ENCODE measurements around the gene KCNIP4. TPM values are rescaled to one million over a fixed set of nuclear protein-coding genes. Genes with fewer than 3 reads are reported as not detected.

The KCNIP4 gene
- total RNA-seq, 2 donors from 2014 or later = 1.2 TPM; not detected in 1

GRCh38 chr4:20895988-20896387, 1052.6 kb downstream of the KCNIP4 start:
- H3K27me3 ChIP-seq (replicated peaks; ENCODE audit: insufficient read depth) = no peaks in the 10 kb centered on the region
- no peak overlapping the region for H3K4me3 ChIP-seq
- H3K36me3 ChIP-seq = no peaks in the 10 kb centered on the region
- H3K4me1 ChIP-seq (replicated peaks) = no peaks in the 10 kb centered on the region
- intact Hi-C loops (cut with DNase I) = no loop called here
- TF ChIP-seq CTCF (IDR thresholded peaks at IDR 0.05) = no peak
- no peak for TF ChIP-seq POLR2A (IDR thresholded peaks at IDR 0.05)
- no peak for TF ChIP-seq POLR2AphosphoS5 (IDR thresholded peaks at IDR 0.05)
- H3K9me3 ChIP-seq = no peaks in the 10 kb centered on the region
- no peak for DNase-seq (ENCODE audit: low spot score)
- H3K27ac ChIP-seq = no peak overlapping the region
- 64% methylated on average over 2 of the region's 2 CpGs for WGBS

GRCh38 chr4:20895208-20895607, 1053.4 kb downstream of the KCNIP4 start:
- intact Hi-C loops (cut with DNase I) = no loop called here
- DNase-seq (ENCODE audit: low spot score) = no peak
- Histone ChIP-seq H3K9me3 (no peaks in the 10 kb centered on the region), H3K36me3 (no peaks in the 10 kb centered on the region), H3K4me3 (no peak overlapping the region), H3K4me1 (replicated peaks) (no peaks in the 10 kb centered on the region), H3K27ac (no peak overlapping the region), H3K27me3 (replicated peaks; ENCODE audit: insufficient read depth) (no peaks in the 10 kb centered on the region)
- no peak for TF ChIP-seq POLR2AphosphoS5 (IDR thresholded peaks at IDR 0.05)
- TF ChIP-seq CTCF (IDR thresholded peaks at IDR 0.05) = no peak
- TF ChIP-seq POLR2A (IDR thresholded peaks at IDR 0.05) = no peak

DNA sequence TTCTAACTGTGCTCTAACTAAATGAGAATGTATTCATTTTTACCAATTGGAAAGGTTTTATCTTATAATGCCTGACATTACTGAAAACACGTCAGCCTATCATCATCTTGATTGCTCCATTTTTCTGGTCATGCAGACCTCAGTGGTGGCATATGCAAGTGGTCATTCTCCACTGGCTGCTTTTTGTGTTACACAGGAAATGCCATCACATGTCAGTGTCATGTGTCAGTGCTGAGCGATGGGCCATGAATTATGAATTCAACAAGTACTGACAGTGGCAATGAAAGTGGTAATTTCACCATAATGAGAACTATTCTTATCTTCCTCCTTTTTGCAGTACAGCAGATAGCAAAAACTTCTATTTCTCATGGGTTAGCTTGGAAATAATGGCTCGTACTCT, 1057.8 kb downstream of the KCNIP4 start:
- WGBS = 92% methylated on average over 3 of the region's 3 CpGs
- no peaks in the 10 kb centered on the region for H3K4me1 ChIP-seq (replicated peaks)
- no peak overlapping the region for H3K4me3 ChIP-seq
- H3K27me3 ChIP-seq (replicated peaks; ENCODE audit: insufficient read depth) = no peaks in the 10 kb centered on the region
- DNase-seq (ENCODE audit: low spot score) = no peak
- TF ChIP-seq POLR2AphosphoS5 (IDR thresholded peaks at IDR 0.05) (no peak), CTCF (IDR thresholded peaks at IDR 0.05) (no peak), POLR2A (IDR thresholded peaks at IDR 0.05) (no peak)
- no peaks in the 10 kb centered on the region for H3K36me3 ChIP-seq
- H3K27ac ChIP-seq = no peak overlapping the region
- intact Hi-C loops (cut with DNase I) = no loop called here
- H3K9me3 ChIP-seq = no peaks in the 10 kb centered on the region

DNA sequence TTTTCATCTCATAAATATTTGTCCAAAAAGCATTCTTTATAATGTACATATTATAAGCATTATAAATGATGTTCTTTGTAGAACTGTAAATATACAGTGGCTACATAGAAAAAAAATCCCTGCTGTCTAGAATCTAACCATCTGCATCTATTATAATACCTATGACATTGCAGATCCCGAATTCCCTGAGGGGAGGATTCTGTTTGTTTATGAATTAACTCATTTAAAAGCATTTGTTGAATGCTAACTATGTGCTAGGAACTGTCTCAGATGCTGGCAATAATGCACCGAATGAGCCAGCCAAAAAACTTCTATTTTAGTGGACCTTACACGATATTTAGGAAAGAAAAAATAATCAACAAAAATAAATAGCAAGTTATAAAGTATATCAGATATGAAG, 1058.7 kb downstream of the KCNIP4 start:
- no peaks in the 10 kb centered on the region for H3K4me1 ChIP-seq (replicated peaks)
- WGBS = 71% methylated on average over 3 of the region's 3 CpGs
- intact Hi-C loops (cut with DNase I) = no loop called here
- H3K9me3 ChIP-seq = no peaks in the 10 kb centered on the region
- no peak for DNase-seq (ENCODE audit: low spot score)
- no peak overlapping the region for H3K27ac ChIP-seq
- no peak for TF ChIP-seq CTCF (IDR thresholded peaks at IDR 0.05)
- no peak for TF ChIP-seq POLR2A (IDR thresholded peaks at IDR 0.05)
- TF ChIP-seq POLR2AphosphoS5 (IDR thresholded peaks at IDR 0.05) = no peak
- H3K27me3 ChIP-seq (replicated peaks; ENCODE audit: insufficient read depth) = no peaks in the 10 kb centered on the region
- H3K4me3 ChIP-seq = no peak overlapping the region
- no peaks in the 10 kb centered on the region for H3K36me3 ChIP-seq

DNA sequence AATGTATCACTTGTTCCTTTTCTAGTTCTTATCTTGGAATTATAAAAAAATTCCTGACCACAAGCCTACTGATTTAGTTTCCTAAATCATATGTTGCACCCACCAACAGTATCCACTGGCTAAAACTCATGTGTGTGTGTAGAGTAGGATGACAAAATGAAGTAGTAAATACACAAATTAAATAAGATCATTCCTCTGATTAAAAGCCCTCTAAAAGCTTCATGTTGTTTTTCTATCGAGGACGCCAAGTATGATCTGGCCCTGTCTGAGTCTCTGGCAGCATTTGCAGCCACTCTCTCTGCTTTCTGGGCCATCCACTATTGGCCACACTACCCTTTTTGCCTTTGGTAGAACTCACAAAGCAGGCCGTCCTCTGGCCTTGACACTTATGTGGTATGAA, 1064.9 kb downstream of the KCNIP4 start:
- 19% methylated on average over 3 of the region's 3 CpGs for WGBS
- no peaks in the 10 kb centered on the region for H3K4me1 ChIP-seq (replicated peaks)
- H3K9me3 ChIP-seq = no peaks in the 10 kb centered on the region
- no peak overlapping the region for H3K4me3 ChIP-seq
- peak; percentile 16 for DNase-seq (ENCODE audit: low spot score)
- TF ChIP-seq POLR2AphosphoS5 (IDR thresholded peaks at IDR 0.05) (peak; percentile 12), POLR2A (IDR thresholded peaks at IDR 0.05) (no peak)
- no peaks in the 10 kb centered on the region for H3K27me3 ChIP-seq (replicated peaks; ENCODE audit: insufficient read depth)
- intact Hi-C loops (cut with DNase I) = no loop called here
- H3K27ac ChIP-seq = no peak overlapping the region
- H3K36me3 ChIP-seq = no peaks in the 10 kb centered on the region
